CD4-positive, alpha-beta memory T cell (primary cell): ENCODE results near the gene BDH1. TPM values are rescaled to one million over a fixed set of nuclear protein-coding genes. Genes with fewer than 3 reads are reported as not detected.
"Not testable (repeated sequence)": the region's sequence is repeated elsewhere in the genome, so short reads cannot be mapped to it uniquely, and the experiment has no call there.

ENCODE experiments used
- CTCF ChIA-PET: fragments of 350-600 bp; sonication (Branson Sonifier 250); formaldehyde crosslinking; loops from one replicate; lab custom pipeline; 2021; ENCODE audit warnings: inconsistent platforms; ENCODE audit not compliant: partially characterized antibody; lab: Charles Lee
- POLR2A ChIA-PET: fragments of 350-600 bp; sonication (Branson Sonifier 250); formaldehyde crosslinking; loops from one replicate; lab custom pipeline; 2021; ENCODE audit not compliant: partially characterized antibody; lab: Charles Lee
- DNase-seq, 5 donors: peaks; one replicate each; pipeline versions ENCODE4 v3.0.0 to v3.0.0-alpha.2; 2020 to 2022; ENCODE audit warnings: mixed read lengths in 1 of 5
- H3K27ac ChIP-seq: one replicate; pipeline ENCODE4 v1.7.0; 2013; ENCODE audit warnings: low read depth, low read length
- H3K27me3 ChIP-seq: 2 replicates; pipeline ENCODE4 v1.7.0; 2013; ENCODE audit warnings: mild to moderate bottlenecking, low read length, moderate library complexity; ENCODE audit not compliant: insufficient read depth
- H3K36me3 ChIP-seq: 2 replicates; pipeline ENCODE4 v1.7.0; 2013; ENCODE audit warnings: mild to moderate bottlenecking, low read length, moderate library complexity; ENCODE audit not compliant: insufficient read depth
- H3K4me1 ChIP-seq: 2 replicates; pipeline ENCODE4 v1.7.0; 2013; ENCODE audit warnings: mild to moderate bottlenecking, low read length, moderate library complexity; ENCODE audit not compliant: insufficient read depth
- H3K4me3 ChIP-seq, 2 donors: one replicate each; pipeline ENCODE4 v1.7.0; 2013; ENCODE audit warnings: low read length in 2 of 2, mild to moderate bottlenecking in 1 of 2
- H3K9me3 ChIP-seq, 2 donors: one replicate each; pipeline ENCODE4 v1.7.0; 2013; ENCODE audit warnings: low read length in 2 of 2, control low read depth in 1 of 2; ENCODE audit not compliant: control insufficient read depth in 1 of 2
- H3K27ac Mint-ChIP-seq, 7 donors: one replicate each; pipeline ENCODE4 v1.8.0; 2020 to 2021; ENCODE audit warnings: mixed read lengths in 7 of 7, mild to moderate bottlenecking in 6 of 7, inconsistent platforms in 3 of 7, moderate library complexity in 3 of 7
- H3K27me3 Mint-ChIP-seq, 2 donors: one replicate each; pipeline ENCODE4 v1.8.0; 2020 to 2021; ENCODE audit warnings: mixed read lengths in 2 of 2
- H3K36me3 Mint-ChIP-seq, 2 donors: one replicate each; pipeline ENCODE4 v1.8.0; 2020 to 2021; ENCODE audit warnings: mixed read lengths in 2 of 2, inconsistent platforms in 1 of 2, mild to moderate bottlenecking in 1 of 2
- H3K4me1 Mint-ChIP-seq, 4 donors: one replicate each; pipeline ENCODE4 v1.8.0; 2020 to 2021; ENCODE audit warnings: mixed read lengths in 4 of 4, mild to moderate bottlenecking in 1 of 4
- H3K4me3 Mint-ChIP-seq, 8 donors: one replicate each; pipeline ENCODE4 v1.8.0; 2020 to 2021; ENCODE audit warnings: mixed read lengths in 8 of 8, mild to moderate bottlenecking in 7 of 8, moderate library complexity in 6 of 8, inconsistent platforms in 3 of 8
- H3K9me3 Mint-ChIP-seq, 8 donors: one replicate each; pipeline ENCODE4 v1.8.0; 2020 to 2021; ENCODE audit warnings: mixed read lengths in 8 of 8, mild to moderate bottlenecking in 5 of 8, inconsistent platforms in 3 of 8, moderate library complexity in 1 of 8
- intact Hi-C: fragments of 100-400 bp; cut with micrococcal nuclease; formaldehyde crosslinking; loops from one replicate; pipeline ENCODE4 v1.15.1; 2023
- polyA plus RNA-seq, 2 donors: library from polyadenylated mRNA; unstranded; fragments of 300-500 nt; fragmentation: Illumina TruSeq; gene quantifications; one replicate each; pipeline ENCODE4 v1.2.3, GENCODE V29; 2021
- total RNA-seq, 2 experiments: library from RNA; stranded (reverse); gene quantifications; one replicate each; pipeline ENCODE4 v1.2.3, GENCODE V29; 2021

The BDH1 gene
- total and polyA plus RNA-seq, 4 experiments from 2014 or later, result 22.3 to 61.1 (median 43.1) TPM

DNA sequence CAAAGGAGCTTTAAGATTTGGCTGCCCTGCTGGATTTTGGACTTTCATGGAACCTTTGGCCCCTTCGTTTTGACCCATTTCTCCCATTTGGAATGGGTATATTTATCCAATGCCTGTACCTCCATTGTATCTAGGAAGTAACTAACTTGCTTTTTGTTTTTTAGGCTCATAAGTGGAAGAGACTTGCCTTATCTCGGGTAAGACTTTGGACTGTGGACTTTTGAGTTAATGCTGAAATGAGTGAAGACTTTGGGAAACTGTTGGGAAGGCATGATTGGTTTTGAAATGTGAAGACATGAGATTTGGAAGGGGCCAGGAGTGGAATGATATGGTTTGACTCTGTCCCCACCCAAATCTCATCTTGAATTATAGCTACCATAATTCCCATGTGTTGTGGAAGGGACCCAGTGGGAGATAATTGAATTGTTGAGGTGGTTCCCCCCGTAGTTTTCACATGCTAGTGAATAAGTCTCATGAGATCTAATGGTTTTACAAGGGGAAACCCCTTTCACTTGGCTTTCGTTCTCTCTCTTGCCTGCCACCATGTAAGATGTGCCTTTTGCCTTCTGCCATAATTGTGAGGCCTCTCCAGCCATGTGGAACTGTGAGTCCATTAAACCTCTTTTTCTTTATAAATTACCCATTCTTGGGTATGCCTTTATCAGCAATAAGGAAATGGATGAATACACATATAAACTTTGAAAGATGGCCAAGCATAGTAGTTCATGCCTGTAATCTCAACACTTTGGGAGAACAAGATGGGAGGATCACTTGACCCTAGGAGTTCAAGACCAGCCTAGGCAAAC is 15.5 kb upstream of the BDH1 start:
- H3K9me3 Mint-ChIP-seq, result peaks cover 0 to 21% (median 13%) of the 10 kb centered on the region in 8 donors
- intact Hi-C loops, H3K4me3 ChIP-seq, H3K27me3 ChIP-seq, H3K4me1 Mint-ChIP-seq, DNase-seq, POLR2A ChIA-PET, H3K27ac ChIP-seq, H3K9me3 ChIP-seq, H3K4me1 ChIP-seq, H3K27ac Mint-ChIP-seq, H3K36me3 ChIP-seq, H3K4me3 Mint-ChIP-seq, CTCF ChIA-PET, H3K36me3 Mint-ChIP-seq: not testable (repeated sequence)
- peaks cover 14% of the 10 kb centered on the region in 2 donors for H3K27me3 Mint-ChIP-seq

DNA sequence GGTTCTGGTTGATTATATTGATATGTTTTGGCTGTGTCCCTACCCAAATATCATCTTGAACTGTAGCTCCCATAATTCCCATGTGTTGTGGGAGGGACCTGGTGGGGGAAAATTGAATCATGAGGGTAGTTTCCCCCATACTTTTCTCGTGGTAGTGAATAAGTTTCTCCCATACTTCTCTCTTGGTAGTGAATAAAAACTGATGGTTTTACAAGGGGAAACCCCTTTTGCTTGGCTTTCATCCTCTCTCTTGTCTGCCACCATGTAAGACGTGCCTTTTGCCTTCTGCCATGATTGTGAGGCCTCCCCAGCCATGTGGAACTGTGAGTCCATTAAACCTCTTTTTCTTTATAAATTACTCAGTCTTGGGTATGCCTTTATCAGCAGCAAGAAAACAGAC is 13.7 kb upstream of the BDH1 start:
- H3K4me1 ChIP-seq, DNase-seq, H3K9me3 ChIP-seq, H3K27ac ChIP-seq, H3K4me3 ChIP-seq, H3K27me3 ChIP-seq, intact Hi-C loops, H3K4me3 Mint-ChIP-seq, CTCF ChIA-PET, POLR2A ChIA-PET, H3K36me3 Mint-ChIP-seq, H3K36me3 ChIP-seq, H3K4me1 Mint-ChIP-seq: not testable (repeated sequence)
- H3K27ac Mint-ChIP-seq, result peak overlapping the region in 1 of 7 donors; percentile 59
- H3K27me3 Mint-ChIP-seq, result peaks cover 14% of the 10 kb centered on the region in 2 donors
- peaks cover 0 to 23% (median 16%) of the 10 kb centered on the region in 8 donors for H3K9me3 Mint-ChIP-seq

GRCh38 chr3:197567904-197568681 is 12.3 kb upstream of the BDH1 start:
- no peaks in the 10 kb centered on the region for H3K4me1 ChIP-seq
- Mint-ChIP-seq H3K27ac (peak overlapping the region in 1 of 7 donors; percentile 43), H3K4me1 (no peaks in the 10 kb centered on the region), H3K36me3 (peaks cover 2 to 8% of the 10 kb centered on the region in 2 donors), H3K27me3 (peaks cover 13 to 16% of the 10 kb centered on the region in 2 donors), H3K4me3 (no peak overlapping the region), H3K9me3 (peaks cover 0 to 34% (median 24%) of the 10 kb centered on the region in 8 donors)
- intact Hi-C loops, result no loop called here
- H3K36me3 ChIP-seq, result no peaks in the 10 kb centered on the region
- no peak overlapping the region for H3K4me3 ChIP-seq
- DNase-seq, result no peak
- H3K9me3 ChIP-seq, result no peaks in the 10 kb centered on the region
- no peaks in the 10 kb centered on the region for H3K27me3 ChIP-seq
- ChIA-PET CTCF (interaction anchor here (1.0 kb wide), 1 partner anchor 10 kb away, joined by 3 read pairs; no protein-coding TSS in a partner anchor), POLR2A (no interaction called here)
- H3K27ac ChIP-seq, result no peak overlapping the region

GRCh38 chr3:197566155-197566554 is 10.4 kb upstream of the BDH1 start:
- H3K27ac ChIP-seq, DNase-seq, H3K36me3 Mint-ChIP-seq, H3K27me3 ChIP-seq, CTCF ChIA-PET, H3K4me3 ChIP-seq, H3K4me3 Mint-ChIP-seq, intact Hi-C loops, H3K27ac Mint-ChIP-seq, H3K4me1 ChIP-seq, H3K9me3 ChIP-seq, H3K4me1 Mint-ChIP-seq, H3K36me3 ChIP-seq: not testable (repeated sequence)
- POLR2A ChIA-PET, result interaction anchor here (1.1 to 1.3 kb wide), 2 partner anchors 9 to 11 kb away, joined by 3 to 5 read pairs; partner anchors contain the start of gene BDH1
- Mint-ChIP-seq H3K9me3 (peaks cover 0 to 30% (median 24%) of the 10 kb centered on the region in 8 donors), H3K27me3 (peaks cover 14 to 22% of the 10 kb centered on the region in 2 donors)

DNA sequence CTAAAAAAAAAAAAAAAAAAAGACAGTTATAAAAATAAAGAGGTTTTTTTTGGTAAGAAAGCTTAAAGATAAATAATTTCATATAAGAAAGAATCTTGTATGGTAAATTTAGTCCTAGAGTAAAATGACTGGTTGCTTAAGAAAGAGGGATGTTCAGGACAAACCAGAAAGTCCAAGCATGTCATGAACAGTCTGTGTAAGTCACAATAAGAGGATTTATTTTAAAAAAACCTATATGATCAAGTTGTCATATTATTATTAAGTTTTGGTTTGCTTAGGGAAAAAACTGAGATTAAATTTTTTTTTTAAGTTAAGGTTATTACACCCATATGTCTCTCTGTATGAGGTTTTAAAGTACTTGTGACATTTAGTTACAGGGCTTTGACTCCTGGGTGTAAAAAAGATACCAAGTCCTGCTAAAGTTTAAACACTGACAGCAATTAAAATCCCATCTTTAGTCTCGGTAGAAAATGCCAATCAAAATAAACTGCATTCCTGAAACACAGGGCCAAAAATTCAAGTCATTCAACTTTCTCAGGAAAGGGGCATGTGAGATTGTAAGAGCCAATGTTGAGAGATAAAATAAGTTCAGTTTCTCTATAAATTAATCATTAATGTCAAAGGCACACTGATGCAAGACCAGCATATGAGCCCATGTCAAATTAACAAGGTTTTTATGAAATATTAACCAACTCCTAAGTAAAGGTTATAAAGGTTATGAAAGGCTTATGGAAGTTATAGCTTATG is 8.5 kb upstream of the BDH1 start:
- H3K27me3 ChIP-seq, result no peaks in the 10 kb centered on the region
- no peaks in the 10 kb centered on the region for H3K36me3 ChIP-seq
- ChIA-PET POLR2A (no interaction called here), CTCF (no interaction called here)
- Mint-ChIP-seq H3K36me3 (peaks cover 2 to 7% of the 10 kb centered on the region in 2 donors), H3K4me1 (no peaks in the 10 kb centered on the region), H3K4me3 (no peak overlapping the region), H3K27me3 (peaks cover 14 to 21% of the 10 kb centered on the region in 2 donors), H3K9me3 (peaks cover 0 to 23% (median 16%) of the 10 kb centered on the region in 8 donors), H3K27ac (no peak overlapping the region)
- no peak for DNase-seq
- no peak overlapping the region for H3K27ac ChIP-seq
- H3K4me1 ChIP-seq, result no peaks in the 10 kb centered on the region
- no peak overlapping the region for H3K4me3 ChIP-seq
- intact Hi-C loops, result no loop called here
- no peaks in the 10 kb centered on the region for H3K9me3 ChIP-seq

- Histone ChIP-seq H3K9me3 (no peaks in the 10 kb centered on the region), H3K4me3 (no peak overlapping the region), H3K27ac (no peak overlapping the region), H3K4me1 (no peaks in the 10 kb centered on the region), H3K27me3 (no peaks in the 10 kb centered on the region), H3K36me3 (no peaks in the 10 kb centered on the region)
- Mint-ChIP-seq H3K36me3 (peaks cover 2 to 7% of the 10 kb centered on the region in 2 donors), H3K27ac (no peak overlapping the region), H3K9me3 (peaks cover 0 to 20% (median 14%) of the 10 kb centered on the region in 8 donors), H3K4me3 (no peak overlapping the region), H3K4me1 (no peaks in the 10 kb centered on the region), H3K27me3 (peaks cover 11 to 15% of the 10 kb centered on the region in 2 donors)
- ChIA-PET POLR2A (no interaction called here), CTCF (no interaction called here)
- intact Hi-C loops, result no loop called here
- no peak for DNase-seq
Measured at GRCh38 chr3:197562398-197563251, 6.9 kb upstream of the BDH1 start.
